HepG2 (cell line): ENCODE measurements around the gene MTHFD1. TPM values are rescaled to one million over a fixed set of nuclear protein-coding genes. Genes with fewer than 3 reads are reported as not detected.

Experiments
- ATAC-seq: fragments of 200-7000 bp; cut with Tn5 transposase; 3 replicates; pipeline ENCODE4 v1.9.1; 2020; ENCODE audit warnings: mild to moderate bottlenecking, moderate library complexity
- BruUV-seq: library from RNA; stranded (reverse); fragments of 400-500 nt; replicated peaks from 2 replicates; lab custom pipeline; 2021; lab: Mats Ljungman, UMichigan
- CTCF ChIA-PET: fragments of 300-600 bp; formaldehyde crosslinking; extraction: SDS; loops from one replicate; lab custom pipeline; 2021; ENCODE audit warnings: low total read pairs, inconsistent platforms, low intra/inter-chr PET ratio; lab: Yijun Ruan, JAX
- POLR2A ChIA-PET: fragments of 350-600 bp; sonication (Branson Sonifier 250); formaldehyde crosslinking; loops from one replicate; lab custom pipeline; 2020; ENCODE audit warnings: antibody characterized with exemption, inconsistent platforms; lab: Yijun Ruan, JAX
- DNase-seq: peaks from one replicate; pipeline ENCODE4 v3.0.0-alpha.2; 2015; ENCODE audit warnings: low spot score
- FAIRE-seq: peaks from 3 replicates; lab custom pipeline; 2011; peaks lifted over from hg19 to GRCh38; lab: Jason Lieb, UNC
- H2AFZ ChIP-seq: one replicate; pipeline ENCODE4 v1.6.1; 2011; ENCODE audit warnings: low read length, inconsistent platforms
- H3K27ac ChIP-seq: fragments of 300-600 bp; 3 replicates; pipeline ENCODE4 v1.8.0; 2011; ENCODE audit warnings: mixed run types, mild to moderate bottlenecking, mixed read lengths, low read length, inconsistent platforms; ENCODE audit not compliant: insufficient read depth; ENCODE audit errors: extremely low read length
- H3K27me3 ChIP-seq, 2 experiments: fragments of 200-600 bp in 1 of 2; 2 replicates in 1 of 2; 3 replicates in 1 of 2; pipeline versions ENCODE4 v1.6.0 to v1.8.0; 2011; ENCODE audit warnings: low read length in 2 of 2, mild to moderate bottlenecking in 2 of 2, moderate library complexity in 2 of 2, inconsistent platforms in 1 of 2; ENCODE audit not compliant: insufficient read depth in 2 of 2, control insufficient read depth in 1 of 2
- H3K36me3 ChIP-seq, 2 experiments: fragments of 200-600 bp in 1 of 2; replicated peaks in 1 of 2; 2 replicates in 1 of 2; 3 replicates in 1 of 2; pipeline versions ENCODE4 v1.5.1 to v1.8.0; 2011; ENCODE audit warnings: low read length in 2 of 2, inconsistent platforms in 1 of 2; ENCODE audit not compliant: insufficient read depth in 2 of 2, control insufficient read depth in 1 of 2
- H3K4me1 ChIP-seq: 2 replicates; pipeline ENCODE4 v1.5.1; 2012; ENCODE audit warnings: low read length, inconsistent platforms; ENCODE audit not compliant: insufficient read depth
- H3K4me2 ChIP-seq: 2 replicates; pipeline ENCODE4 v1.6.0; 2011; ENCODE audit warnings: low read depth, low read length, inconsistent platforms
- H3K4me3 ChIP-seq, 3 experiments: fragments of 200-600 bp in 1 of 3; sonication (generic), shearing (Covaris generic) in 1 of 3; replicated peaks in 1 of 3; 2 replicates each; pipeline ENCODE4 v1.5.1; 2011 to 2016; ENCODE audit warnings: low read length in 3 of 3, inconsistent platforms in 2 of 3, low read depth in 2 of 3, mild to moderate bottlenecking in 2 of 3, control low read depth in 1 of 3, mixed read lengths in 1 of 3; ENCODE audit not compliant: insufficient read depth in 1 of 3
- H3K79me2 ChIP-seq: one replicate; pipeline ENCODE4 v1.6.1; 2011; ENCODE audit warnings: low read length, inconsistent platforms; ENCODE audit not compliant: insufficient read depth
- H3K9ac ChIP-seq: 2 replicates; pipeline ENCODE4 v1.6.0; 2011; ENCODE audit warnings: mild to moderate bottlenecking, low read depth, low read length, inconsistent platforms; ENCODE audit not compliant: insufficient read depth
- H3K9me3 ChIP-seq: 2 replicates; pipeline ENCODE4 v1.5.1; 2012; ENCODE audit warnings: mild to moderate bottlenecking, low read length
- H4K20me1 ChIP-seq: 2 replicates; pipeline ENCODE4 v1.6.0; 2011; ENCODE audit warnings: inconsistent platforms, mild to moderate bottlenecking, low read length, moderate library complexity; ENCODE audit not compliant: insufficient read depth
- GFI1 ChIP-seq: sonication (generic); formaldehyde crosslinking; IDR thresholded peaks from 2 replicates; pipeline ENCODE4 v1.5.0; 2020; ENCODE audit warnings: missing genetic modification reagents, mild to moderate bottlenecking, borderline replicate concordance
- NBN ChIP-seq: fragments of 450-650 bp; conservative IDR thresholded peaks from 2 replicates; pipeline ENCODE4 v1.6.1; 2017
- NFYB ChIP-seq: sonication (generic); formaldehyde crosslinking; IDR thresholded peaks from 2 replicates; pipeline ENCODE4 v1.4.0; 2020; ENCODE audit warnings: missing genetic modification reagents
- ZFP82 ChIP-seq: sonication (generic); formaldehyde crosslinking; IDR thresholded peaks from 2 replicates; pipeline ENCODE4 v1.5.1; 2020; ENCODE audit warnings: mild to moderate bottlenecking, missing genetic modification reagents, borderline replicate concordance
- ZNF264 ChIP-seq: sonication (generic); formaldehyde crosslinking; IDR thresholded peaks from 2 replicates; pipeline ENCODE4 v1.4.0; 2020; ENCODE audit warnings: missing genetic modification reagents
- WGBS: methylation state at CpG from one replicate; pipeline ENCODE4 v1.1.6; 2017; ENCODE audit warnings: low lambda C conversion rate; 5-methylcytosine and 5-hydroxymethylcytosine counted together
- in situ Hi-C: cut with HindIII; loops from 2 replicates; pipeline ENCODE4 v1.10.0; 2017; ENCODE audit warnings: low pct_unique_long_range_greater_than_20kb; ENCODE audit not compliant: extremely low pct_ligation_motif_present
- intact Hi-C: fragments of 100-400 bp; cut with micrococcal nuclease; formaldehyde crosslinking; loops from one replicate; pipeline ENCODE4 v1.10.0; 2022; ENCODE audit not compliant: unreplicated experiment
- polyA plus RNA-seq, 8 experiments: library from polyadenylated mRNA; depleted of rRNA in 3 of 8; stranded (reverse) in 7 of 8; unstranded in 1 of 8; fragments of >200 nt; fragmentation: Illumina TruSeq in 4 of 8; extraction: Trizol in 4 of 8; gene quantifications; 2 replicates each; pipeline versions ENCODE4 v1.2.1 to v1.2.3, GENCODE V29; 2011 to 2016; ENCODE audit warnings: low read depth in 4 of 8, missing spikeins in 1 of 8, mixed read lengths in 1 of 8; ENCODE audit not compliant: insufficient read depth in 1 of 8
- total RNA-seq, 5 experiments: library from RNA; depleted of rRNA; stranded (reverse); fragments of >200 nt; fragmentation: Illumina TruSeq; extraction: Trizol; gene quantifications; 2 replicates each; pipeline ENCODE4 v1.2.3, GENCODE V29; 2016; ENCODE audit warnings: low read depth in 1 of 5
- TF ChIP-seq, protein P1 (sequence below): sonication (generic); formaldehyde crosslinking; IDR thresholded peaks from 2 replicates; pipeline ENCODE4 v1.4.0; 2020; ENCODE audit warnings: missing genetic modification reagents
- TF ChIP-seq, protein P2 (sequence below): sonication (generic); formaldehyde crosslinking; IDR thresholded peaks from 2 replicates; pipeline ENCODE4 v1.5.0; 2020; ENCODE audit warnings: missing genetic modification reagents, mild to moderate bottlenecking, borderline replicate concordance
- TF ChIP-seq, protein P3 (sequence below): sonication (generic); formaldehyde crosslinking; IDR thresholded peaks from 2 replicates; pipeline ENCODE4 v1.8.0; 2022; ENCODE audit warnings: missing genetic modification reagents, mild to moderate bottlenecking, inconsistent platforms, borderline replicate concordance
- TF ChIP-seq, protein P4 (sequence below): sonication (generic); formaldehyde crosslinking; IDR thresholded peaks from 2 replicates; pipeline ENCODE4 v1.5.0; 2020; ENCODE audit warnings: mild to moderate bottlenecking, missing genetic modification reagents, borderline replicate concordance
- TF ChIP-seq, protein P5 (sequence below): sonication (generic); formaldehyde crosslinking; IDR thresholded peaks from 2 replicates; pipeline ENCODE4 v1.8.0; 2022; ENCODE audit warnings: mild to moderate bottlenecking, missing genetic modification reagents

The MTHFD1 gene
- total and polyA plus RNA-seq, 2 of the 13 experiments (the other 11 are each of a cell fraction or from before 2014, with no cell fraction given): 31.0 to 106 TPM

DNA sequence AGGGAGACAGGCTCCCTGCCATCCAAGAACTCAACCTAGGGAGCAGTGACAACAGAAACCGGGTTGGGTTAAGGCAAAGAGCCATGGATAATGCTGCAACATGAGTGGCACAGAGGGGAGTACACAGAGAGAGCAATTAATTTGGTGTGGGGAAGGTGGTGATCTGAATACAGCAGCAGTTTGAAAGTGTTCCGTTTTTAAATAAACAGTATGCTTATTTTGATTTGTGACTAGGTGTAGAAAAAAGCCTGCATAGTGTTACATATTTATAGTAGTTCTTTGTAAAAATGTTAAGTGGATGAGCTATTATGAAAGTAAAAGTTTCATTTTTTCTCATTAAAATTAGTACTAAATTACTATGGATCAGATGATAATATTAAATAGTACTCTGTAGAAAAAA, 85.9 kb downstream of the MTHFD1 start (continued):
- TF ChIP-seq, protein P1, sequence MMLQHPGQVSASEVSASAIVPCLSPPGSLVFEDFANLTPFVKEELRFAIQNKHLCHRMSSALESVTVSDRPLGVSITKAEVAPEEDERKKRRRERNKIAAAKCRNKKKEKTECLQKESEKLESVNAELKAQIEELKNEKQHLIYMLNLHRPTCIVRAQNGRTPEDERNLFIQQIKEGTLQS (CRISPR knock-in tag): no peak
- no peak for TF ChIP-seq ZNF264 (CRISPR knock-in tag)
- TF ChIP-seq GFI1 (CRISPR knock-in tag): no peak
- TF ChIP-seq, protein P2, sequence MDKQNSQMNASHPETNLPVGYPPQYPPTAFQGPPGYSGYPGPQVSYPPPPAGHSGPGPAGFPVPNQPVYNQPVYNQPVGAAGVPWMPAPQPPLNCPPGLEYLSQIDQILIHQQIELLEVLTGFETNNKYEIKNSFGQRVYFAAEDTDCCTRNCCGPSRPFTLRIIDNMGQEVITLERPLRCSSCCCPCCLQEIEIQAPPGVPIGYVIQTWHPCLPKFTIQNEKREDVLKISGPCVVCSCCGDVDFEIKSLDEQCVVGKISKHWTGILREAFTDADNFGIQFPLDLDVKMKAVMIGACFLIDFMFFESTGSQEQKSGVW: no peak

DNA sequence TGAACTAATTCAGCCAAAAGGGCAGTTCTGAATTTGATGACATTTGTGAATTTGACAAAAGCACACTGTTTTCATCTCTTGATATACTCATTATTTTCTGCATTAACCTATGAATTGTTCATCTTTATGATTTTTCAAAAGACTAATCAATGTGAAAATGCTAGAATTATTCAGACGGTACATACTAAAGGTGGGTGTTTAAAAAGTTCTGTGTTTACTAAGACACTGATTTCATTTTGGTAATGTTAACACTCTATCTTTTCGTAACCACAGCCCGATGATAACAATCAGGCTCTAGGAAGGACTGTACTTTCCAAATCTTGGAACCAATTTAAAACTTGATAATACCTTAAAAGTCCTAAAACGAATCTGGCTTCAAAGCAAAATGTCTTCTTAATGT, 86.5 kb downstream of the MTHFD1 start:
- H4K20me1 ChIP-seq: no peaks in the 10 kb centered on the region
- no peak for FAIRE-seq
- no peaks in the 10 kb centered on the region; a peak in 1 of 5 replicates for H3K36me3 ChIP-seq
- no TSS peak for BruUV-seq
- H3K27ac ChIP-seq: no peak overlapping the region
- ATAC-seq: no peak
- no peaks in the 10 kb centered on the region for H3K9me3 ChIP-seq
- H2AFZ ChIP-seq: no peak overlapping the region
- 63% methylated on average over 4 of the region's 4 CpGs for WGBS
- peaks cover 8% of the 10 kb centered on the region for H3K4me1 ChIP-seq
- CTCF ChIA-PET: no interaction called here
- no peak overlapping the region for H3K4me2 ChIP-seq
- DNase-seq: no peak
- no peak overlapping the region for H3K4me3 ChIP-seq
- no peaks in the 10 kb centered on the region for H3K79me2 ChIP-seq
- H3K9ac ChIP-seq: no peak overlapping the region
- in situ Hi-C loops: loop anchor here (5.0 kb wide), 1 partner anchor 132 kb away; no protein-coding TSS in a partner anchor
- POLR2A ChIA-PET: no interaction called here
- no peaks in the 10 kb centered on the region for H3K27me3 ChIP-seq
- intact Hi-C loops: no loop called here
- TF ChIP-seq ZFP82 (CRISPR knock-in tag): no peak
- TF ChIP-seq NFYB (CRISPR knock-in tag): no peak
- TF ChIP-seq, protein P3, sequence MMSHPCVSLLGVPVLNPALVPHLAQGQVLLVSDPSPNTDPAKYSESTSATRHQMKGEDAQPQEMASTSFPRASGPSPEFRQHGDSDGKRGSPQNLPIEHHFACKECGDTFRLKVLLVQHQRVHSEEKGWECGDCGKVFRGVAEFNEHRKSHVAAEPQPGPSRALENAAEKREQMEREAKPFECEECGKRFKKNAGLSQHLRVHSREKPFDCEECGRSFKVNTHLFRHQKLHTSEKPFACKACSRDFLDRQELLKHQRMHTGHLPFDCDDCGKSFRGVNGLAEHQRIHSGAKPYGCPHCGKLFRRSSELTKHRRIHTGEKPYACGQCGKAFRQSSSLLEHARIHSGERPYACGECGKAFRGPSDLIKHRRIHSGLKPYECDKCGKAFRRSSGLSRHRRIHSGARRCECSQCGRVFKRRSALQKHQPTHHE (CRISPR knock-in tag): no peak
- TF ChIP-seq, protein P4, sequence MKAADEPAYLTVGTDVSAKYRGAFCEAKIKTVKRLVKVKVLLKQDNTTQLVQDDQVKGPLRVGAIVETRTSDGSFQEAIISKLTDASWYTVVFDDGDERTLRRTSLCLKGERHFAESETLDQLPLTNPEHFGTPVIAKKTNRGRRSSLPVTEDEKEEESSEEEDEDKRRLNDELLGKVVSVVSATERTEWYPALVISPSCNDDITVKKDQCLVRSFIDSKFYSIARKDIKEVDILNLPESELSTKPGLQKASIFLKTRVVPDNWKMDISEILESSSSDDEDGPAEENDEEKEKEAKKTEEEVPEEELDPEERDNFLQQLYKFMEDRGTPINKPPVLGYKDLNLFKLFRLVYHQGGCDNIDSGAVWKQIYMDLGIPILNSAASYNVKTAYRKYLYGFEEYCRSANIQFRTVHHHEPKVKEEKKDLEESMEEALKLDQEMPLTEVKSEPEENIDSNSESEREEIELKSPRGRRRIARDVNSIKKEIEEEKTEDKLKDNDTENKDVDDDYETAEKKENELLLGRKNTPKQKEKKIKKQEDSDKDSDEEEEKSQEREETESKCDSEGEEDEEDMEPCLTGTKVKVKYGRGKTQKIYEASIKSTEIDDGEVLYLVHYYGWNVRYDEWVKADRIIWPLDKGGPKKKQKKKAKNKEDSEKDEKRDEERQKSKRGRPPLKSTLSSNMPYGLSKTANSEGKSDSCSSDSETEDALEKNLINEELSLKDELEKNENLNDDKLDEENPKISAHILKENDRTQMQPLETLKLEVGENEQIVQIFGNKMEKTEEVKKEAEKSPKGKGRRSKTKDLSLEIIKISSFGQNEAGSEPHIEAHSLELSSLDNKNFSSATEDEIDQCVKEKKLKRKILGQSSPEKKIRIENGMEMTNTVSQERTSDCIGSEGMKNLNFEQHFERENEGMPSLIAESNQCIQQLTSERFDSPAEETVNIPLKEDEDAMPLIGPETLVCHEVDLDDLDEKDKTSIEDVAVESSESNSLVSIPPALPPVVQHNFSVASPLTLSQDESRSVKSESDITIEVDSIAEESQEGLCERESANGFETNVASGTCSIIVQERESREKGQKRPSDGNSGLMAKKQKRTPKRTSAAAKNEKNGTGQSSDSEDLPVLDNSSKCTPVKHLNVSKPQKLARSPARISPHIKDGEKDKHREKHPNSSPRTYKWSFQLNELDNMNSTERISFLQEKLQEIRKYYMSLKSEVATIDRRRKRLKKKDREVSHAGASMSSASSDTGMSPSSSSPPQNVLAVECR (CRISPR knock-in tag): no peak
- TF ChIP-seq NBN: no peak
- TF ChIP-seq, protein P5, sequence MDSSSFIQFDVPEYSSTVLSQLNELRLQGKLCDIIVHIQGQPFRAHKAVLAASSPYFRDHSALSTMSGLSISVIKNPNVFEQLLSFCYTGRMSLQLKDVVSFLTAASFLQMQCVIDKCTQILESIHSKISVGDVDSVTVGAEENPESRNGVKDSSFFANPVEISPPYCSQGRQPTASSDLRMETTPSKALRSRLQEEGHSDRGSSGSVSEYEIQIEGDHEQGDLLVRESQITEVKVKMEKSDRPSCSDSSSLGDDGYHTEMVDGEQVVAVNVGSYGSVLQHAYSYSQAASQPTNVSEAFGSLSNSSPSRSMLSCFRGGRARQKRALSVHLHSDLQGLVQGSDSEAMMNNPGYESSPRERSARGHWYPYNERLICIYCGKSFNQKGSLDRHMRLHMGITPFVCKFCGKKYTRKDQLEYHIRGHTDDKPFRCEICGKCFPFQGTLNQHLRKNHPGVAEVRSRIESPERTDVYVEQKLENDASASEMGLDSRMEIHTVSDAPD: no peak
